HG03342 (cell line): ENCODE data around the gene TBC1D22A.

Source experiments
- ATAC-seq: cut with Tn5 transposase; IDR thresholded peaks from one replicate; pipeline ENCODE4 v1.9.1; 2021; ENCODE audit warnings: mild to moderate bottlenecking, moderate library complexity; ENCODE audit not compliant: unreplicated experiment

The TBC1D22A gene

DNA sequence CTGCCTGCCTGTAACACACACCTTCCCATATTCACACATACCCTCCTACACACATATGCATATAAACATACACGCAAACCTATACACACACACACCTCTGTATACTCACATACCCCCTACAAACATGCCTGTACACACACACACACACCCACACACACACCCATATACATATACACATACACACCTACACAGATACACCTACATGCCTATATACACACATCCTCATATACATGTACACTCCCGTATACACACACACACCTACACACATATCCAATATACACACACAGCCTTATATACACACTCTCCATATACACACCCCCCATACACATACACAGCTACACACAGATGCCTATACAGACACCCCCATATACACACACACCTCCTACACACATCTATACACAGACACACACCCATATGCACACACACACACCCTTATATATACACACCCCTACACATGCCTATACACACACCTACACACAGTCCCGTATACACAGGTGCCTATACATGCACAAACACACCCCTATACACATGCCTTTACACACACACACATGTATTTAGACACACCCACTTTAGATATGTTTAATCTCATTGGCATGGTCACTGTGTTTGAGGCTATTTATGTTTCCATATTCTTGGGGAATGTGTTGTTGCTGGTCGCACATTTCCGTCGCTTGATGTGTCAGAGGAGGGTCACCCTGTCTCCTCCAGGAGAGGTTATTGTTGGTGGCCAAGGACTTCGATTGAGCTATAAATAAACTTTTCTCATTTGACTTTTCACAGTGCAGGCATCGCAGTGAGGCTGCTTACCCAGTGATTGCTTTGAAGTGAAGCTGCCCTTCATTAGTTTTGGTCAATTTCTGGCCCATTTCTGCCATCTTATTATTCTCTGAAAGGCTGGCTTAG is 243.3 kb downstream of the TBC1D22A start:
- no peak for ATAC-seq

DNA sequence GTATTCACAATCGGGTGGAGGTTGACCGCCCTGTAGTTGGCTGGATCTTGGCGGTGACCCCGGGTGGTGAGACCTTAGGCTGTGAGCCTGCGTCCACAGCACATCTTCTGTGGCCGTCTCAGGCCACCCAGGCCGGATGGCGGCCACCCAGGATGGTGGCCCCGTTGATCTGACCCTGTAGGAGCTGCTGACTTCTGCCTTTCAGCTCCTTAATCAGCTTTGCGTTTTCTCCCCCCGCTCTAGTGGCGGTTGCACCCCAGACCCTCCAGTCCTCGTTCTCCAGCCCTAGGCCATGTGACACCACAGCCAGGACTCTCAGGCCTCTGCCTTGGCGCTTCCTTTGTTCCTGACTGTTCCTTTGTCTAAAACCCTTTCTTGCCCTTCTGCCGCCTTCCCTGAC is 244.0 kb downstream of the TBC1D22A start:
- no peak for ATAC-seq

DNA sequence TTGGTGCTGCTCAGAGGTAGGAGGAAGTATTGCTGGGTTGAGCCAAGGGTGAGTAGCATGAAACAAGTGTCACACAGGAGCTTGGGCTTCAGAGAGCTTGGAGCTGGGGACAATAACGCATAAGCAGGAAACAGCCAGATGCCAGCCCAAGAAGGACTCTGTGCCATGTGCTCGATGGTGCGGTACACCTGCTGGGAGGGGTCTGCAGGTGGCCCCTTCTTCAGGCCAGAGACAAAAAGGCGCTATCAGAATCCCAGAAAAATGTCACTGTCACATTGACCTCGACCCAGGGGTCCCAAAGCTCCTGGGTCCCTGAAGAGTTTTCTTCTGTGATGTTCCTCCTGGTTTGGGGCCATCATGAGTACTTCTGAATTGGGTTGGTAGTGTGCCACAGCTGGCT is 244.4 kb downstream of the TBC1D22A start:
- no peak for ATAC-seq

DNA sequence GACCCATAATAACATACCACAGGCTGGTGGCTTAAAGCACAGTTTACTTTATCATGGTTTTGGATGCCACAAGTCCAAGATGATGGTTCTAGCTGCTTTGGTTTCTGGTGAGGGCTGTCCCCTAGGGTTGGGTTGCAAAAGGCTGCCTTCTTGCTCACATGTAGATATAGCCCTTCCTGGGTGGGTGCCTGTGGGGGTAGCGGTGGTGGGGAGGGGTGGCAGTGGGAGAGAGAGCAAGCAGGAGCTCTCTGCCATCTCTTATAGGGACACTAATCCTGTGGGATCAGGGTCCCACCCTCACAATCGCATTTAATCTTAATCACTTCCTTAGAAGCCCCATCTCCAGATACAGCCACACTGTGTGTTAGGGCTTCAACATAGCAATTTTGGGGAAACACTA is 245.0 kb downstream of the TBC1D22A start:
- ATAC-seq, result no peak

DNA sequence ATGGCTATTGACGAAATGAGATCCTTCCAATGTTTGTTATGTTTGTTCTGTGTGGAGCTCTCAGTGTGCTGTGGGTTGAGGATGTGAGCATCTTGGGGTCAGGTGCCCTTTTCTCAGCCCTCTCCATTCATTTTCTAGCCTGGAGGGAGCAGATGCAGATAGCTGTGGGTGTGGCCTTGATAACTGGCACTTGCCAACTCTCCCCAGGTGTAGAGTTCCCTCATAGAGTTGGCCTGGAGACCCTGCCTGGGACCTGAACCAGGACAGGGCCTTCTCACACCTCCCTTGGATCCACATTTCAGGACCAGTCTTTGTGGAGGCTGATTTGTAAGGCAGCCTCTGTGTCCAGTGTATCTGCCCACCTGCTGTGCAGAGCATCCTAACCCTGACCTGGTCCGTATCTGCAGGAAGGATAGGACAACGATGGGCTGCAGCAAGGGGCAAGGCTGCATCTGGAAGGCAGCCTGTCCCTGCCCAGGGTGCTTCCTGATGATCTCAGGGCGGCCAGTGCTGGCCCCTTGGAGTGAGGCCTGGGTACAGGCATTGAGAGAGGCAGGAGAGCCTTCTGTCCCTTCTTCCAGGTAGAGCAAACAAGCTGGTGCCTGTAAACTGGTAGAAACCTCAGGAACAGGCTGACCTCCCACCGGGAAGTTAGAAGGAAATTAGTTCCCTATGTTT is 245.9 kb downstream of the TBC1D22A start:
- ATAC-seq, result no peak

DNA sequence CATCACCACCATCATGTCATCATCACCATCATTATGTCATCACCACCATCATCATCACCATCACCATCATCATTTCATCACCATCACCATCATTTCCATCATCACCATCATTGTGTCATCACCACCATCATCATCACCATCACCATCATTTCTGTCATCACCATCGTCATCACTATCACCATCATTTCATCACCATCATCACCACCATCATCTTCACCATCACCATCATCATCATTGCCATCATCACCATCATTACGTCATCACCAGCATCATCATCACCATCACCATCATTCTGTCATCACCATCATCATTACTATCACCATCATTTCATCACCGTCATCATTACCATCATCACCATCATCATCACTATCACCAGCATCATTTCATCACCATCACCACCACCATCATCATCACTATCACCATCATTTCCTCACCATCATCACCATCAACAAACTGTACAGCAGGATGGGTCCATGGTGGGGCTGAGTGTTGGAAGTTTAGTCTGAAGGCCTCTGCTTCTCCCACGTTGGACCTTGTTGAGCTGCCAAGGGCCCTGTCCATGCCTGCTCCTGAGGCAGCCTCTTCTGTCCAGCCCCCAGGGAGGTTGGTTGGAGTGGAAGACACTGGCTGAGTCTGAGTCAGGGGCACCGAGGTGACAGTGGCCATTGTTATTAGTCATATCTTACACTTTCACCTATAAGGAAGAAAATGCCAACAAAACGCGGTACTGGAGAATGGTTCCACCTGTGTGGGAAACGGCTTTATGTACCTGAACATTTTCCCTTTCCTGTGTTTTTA is 247.1 kb downstream of the TBC1D22A start:
- ATAC-seq, result no peak

DNA sequence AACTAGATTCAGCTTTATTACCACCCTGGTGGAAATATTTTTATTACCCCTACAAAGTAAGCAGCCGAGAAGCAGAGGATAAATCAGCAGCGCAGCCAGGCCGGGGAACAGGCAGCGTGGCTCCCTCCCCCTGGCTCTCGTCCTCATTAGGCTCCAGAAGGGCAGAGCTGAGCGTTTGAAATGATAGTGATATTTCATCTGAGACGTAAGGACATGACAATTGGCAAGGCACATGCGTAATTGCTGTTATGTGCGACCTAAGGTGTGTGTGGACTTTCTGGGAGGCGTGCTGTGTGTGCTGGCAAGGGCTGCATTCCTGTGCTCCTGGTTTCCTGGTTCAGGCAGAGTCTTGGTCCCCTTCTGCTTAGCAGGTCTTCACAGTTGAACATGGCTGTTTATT is 247.8 kb downstream of the TBC1D22A start:
- no peak for ATAC-seq

DNA sequence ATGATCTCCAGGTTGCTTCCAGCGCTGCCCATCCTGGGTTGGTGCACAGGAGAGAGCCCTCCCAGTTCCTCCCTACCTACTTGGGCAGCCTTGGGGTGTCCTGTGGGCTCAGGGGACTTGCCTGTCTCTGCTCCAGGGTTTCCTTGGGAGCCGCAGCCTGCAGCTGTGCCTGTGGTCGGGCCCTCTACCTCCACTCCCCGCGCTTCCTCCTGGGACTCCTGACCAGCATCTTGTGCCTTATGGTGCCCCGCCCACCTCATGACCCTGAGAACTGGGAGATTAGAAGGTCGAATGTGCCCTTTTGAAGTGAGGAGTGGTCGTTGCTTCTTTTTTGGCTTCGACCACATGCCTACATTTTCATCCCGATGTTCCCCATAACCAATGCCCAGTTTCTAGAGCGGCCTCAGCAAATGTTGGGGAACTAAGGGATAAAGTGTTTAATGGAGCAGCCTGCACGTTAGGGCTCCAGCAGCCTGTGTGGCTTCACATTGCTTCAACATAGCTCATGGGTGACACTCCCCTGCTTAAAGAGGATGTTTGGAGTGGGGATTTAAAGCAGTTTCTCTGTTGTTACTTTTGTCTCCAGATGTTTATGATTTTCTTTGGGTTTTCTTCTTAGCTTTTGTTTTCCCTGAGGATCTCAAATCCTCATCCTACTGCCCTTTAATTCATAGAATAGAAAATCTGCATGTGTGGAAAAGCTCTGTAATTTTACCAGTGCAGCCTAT is 248.8 kb downstream of the TBC1D22A start:
- no peak for ATAC-seq

DNA sequence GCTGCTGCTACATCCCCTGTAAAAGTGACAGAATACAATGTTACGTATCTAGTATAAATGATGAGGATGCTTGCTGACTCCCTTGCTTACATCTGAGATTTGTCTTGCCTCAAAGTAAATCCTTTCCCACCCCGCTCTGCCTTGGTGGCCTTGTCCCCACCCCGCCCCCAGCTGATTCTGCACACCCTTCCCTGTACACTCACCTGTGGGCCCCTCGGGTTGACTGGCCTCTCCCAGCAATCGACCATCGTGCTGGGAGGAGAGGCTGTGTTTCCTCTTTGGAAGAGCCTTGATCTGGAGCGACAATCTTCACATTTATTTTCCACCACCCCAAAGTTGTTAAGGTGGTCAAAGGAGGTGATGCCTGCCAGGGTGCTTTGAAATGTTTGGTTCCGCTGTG is 249.4 kb downstream of the TBC1D22A start:
- ATAC-seq, result no peak

DNA sequence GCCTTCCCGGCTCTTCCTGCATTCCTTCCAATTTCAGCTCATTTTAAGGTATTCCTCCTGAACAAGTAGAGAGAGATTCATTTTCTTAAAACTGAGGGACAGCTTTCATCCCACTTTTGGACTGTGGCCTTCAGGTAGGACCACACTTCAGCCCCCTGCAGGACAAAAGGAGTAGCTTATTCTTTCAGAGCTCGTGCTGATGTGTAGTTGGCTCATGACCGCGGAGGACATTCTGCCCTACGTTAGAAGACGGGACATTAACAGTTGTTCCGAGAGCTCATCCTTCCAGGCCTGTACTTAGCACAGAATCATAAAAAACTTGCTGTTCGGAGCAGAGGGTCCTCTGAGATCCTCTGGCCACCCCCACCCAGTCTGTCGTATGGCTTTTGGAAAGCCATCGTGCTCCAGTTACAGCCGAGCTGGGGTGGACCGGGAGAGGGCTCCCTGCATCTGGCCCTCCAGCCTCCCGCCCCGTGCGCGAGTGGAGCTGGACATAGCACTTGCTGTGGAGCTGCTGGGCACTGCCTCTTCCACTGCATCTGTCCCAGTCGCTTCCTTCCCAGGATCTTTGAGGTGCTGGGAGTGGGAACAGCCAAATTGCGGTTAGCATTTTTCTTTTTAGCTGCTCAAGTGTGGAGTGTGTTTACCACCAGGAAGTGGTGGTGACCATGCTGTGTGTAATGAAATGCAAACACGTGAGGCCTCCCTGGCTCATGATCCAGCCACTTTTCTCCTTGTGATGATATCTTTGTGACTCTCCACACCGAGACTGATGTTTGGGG is 250.3 kb downstream of the TBC1D22A start:
- ATAC-seq, result no peak

DNA sequence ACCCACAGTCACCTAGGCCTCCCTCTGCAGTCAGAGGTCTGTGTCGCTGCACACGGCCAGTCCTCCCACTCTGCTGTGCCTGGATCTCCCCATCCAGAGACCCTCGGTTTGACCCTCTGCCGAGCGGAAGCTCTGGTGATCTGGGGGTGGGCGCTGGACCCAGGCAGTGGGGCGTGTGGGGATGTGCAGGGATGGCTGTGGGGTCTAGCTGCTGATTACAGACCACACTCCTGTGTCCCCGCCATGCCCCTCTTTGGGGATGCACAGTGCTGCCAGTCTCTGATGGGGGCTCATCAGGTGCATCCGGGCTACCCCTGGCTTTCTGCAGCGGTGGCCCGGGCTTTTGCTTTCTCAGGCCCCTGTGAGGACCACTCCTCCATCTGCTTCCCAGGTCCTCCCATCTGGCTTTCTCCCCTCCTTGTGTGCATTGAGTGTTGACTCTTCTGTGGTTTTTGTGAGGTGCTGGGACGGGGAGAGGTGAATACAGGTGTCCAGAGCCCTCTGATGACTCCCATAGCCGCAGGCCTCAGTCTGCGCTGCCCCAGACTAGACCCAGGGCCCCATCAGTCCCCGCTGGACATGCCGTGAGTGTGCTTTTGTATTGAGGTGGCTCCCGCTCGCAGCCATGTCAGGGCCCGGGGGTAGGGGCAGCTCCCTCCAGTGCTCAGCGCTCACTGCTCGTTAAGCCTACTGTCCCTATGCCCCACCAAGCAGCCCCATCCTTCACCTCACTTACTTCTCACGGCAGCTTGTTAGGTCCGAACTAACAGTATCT is 251.6 kb downstream of the TBC1D22A start:
- ATAC-seq, result no peak

DNA sequence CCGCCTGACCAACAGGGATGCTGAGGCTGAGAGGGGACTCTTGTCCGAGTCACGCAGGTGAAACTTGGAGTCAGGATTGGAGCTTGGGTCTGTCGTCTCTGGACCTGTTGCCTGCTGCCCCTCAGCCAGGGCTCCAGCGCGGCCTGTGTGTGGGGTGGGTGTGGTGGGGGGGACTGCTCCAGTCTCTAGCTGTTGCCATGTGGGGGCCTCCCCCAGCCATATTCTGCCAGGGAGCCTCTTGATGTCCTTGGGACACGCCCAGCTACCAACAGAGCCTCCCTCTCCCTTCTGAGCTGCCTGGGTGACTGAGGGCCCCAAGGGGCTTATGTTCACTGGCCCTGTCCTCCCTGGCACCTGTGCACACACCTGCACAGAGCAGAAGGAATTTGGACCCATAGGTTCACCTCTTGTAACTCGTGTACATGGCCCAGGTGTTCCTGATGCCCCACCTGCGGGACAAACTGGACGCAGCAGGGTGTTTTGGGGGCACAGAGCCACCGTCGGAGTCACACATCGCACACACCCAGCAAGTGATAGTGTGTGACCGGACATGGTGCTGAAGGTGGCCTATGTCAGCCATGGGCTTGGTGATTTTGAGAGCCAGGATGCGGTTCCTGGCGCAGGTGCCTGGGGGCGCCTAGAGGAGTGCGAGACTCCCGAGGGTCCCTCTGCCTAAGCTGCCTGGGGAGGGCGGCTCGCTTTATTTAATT is 252.3 kb downstream of the TBC1D22A start:
- ATAC-seq, result no peak

DNA sequence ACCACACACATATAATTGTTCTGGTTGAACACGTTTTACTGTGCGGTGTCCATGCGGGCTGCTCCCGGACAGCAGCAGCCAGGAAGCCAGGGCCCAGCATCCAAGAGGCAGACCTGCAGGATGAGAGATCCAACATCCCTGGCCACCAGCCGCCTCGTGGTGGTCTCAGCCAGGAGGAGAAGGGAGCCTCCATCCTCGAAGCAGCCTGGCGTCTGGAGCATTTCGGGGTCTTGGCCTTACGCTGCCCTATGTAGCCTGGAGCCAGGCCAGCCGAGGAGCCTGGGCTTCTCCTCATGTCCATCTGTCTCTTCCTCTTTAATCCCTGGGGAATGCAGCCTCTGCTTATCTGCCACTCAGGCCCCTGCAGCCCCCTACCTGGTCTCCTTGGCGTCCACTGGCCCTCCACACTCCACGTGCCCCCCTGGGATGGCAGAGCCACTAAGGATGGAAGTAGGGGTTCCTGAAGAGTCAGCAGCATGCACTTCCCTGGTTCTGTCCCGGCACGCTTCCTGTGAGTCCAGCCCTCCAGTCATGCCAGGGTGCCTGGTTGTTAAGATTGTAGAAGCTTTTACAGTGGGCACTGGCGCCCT is 253.2 kb downstream of the TBC1D22A start:
- ATAC-seq, result no peak

DNA sequence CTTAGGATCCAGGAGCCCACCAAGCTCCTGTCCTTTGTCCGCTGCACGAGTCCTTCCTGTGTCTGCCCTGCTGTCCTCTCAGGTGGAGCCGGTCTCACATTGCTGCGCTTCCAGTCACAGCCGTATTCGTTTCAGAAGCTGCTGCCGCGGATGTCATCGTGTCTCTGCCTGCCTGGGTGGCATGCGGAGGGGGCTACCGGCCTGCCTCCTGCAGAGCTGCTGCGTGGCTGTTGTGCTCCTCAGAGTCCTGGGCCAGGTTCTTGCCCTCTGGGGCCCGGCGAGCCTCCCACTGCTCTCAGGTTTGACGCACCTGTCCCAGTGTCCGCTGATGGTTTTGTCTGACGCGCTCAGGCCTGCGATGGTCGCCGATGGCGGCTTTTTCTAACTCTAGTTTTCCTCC is 254.2 kb downstream of the TBC1D22A start:
- ATAC-seq, result no peak

DNA sequence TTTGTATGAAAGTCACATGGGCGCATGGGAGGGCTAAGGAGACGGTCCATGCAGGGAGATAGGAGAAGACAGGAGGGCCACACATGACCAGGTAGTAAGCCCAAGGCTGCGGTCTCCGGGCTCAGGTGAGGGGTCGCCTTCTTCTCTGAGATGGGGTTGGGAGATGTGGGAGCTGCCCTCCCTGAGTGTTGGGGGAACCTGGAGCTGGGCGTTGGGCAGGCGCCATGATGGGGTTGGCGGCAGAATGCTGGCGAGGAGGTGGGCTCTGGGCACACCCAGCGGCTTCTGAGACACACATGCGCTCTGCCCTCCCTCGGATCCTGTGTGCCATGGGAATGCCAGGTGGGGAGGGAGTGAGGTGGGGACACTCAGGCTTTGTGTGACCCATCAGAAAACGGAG is 254.8 kb downstream of the TBC1D22A start:
- no peak for ATAC-seq

DNA sequence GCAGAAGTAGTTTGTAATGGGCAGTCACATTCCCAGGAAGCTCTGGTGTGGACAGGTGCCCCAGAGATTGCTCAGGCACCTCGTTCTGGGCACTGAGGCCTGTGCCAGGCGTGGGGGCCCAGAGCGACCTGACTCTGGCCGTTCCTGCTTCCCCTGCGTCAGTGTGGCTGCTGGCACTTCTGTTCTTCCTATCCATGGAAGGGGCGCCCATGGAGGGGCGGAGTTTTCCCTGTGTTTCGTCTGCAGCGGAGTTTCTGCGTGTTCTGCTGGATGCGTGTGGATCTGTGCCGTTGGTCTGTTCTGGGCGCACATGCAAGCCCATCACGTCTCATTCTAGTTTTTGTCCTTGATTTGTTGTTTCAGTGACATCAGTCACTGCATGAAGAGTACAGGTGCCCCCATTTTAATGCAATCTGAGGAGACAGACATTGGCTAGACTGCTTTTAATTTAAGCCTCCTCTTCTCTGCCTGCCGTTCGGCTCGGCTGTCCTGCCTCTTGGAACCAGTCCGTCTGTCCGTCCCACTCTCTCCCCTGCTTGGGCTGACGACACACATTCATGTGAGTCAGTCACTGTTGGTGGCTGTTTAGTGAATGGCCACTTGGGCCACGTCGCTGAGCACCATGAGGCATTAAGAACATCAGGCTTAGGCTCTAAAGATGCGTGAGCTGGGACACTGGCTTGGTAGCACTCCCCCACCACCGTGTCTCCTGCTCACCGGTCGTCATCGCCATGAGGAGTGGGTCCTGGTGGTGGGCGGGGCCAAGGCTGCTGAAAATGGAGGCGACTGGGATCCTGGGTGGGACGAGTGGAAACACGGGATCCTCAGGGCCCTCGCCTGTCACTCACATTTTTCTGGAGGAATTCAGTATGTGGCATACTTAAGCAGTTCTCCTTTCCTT is 255.8 kb downstream of the TBC1D22A start:
- no peak for ATAC-seq

DNA sequence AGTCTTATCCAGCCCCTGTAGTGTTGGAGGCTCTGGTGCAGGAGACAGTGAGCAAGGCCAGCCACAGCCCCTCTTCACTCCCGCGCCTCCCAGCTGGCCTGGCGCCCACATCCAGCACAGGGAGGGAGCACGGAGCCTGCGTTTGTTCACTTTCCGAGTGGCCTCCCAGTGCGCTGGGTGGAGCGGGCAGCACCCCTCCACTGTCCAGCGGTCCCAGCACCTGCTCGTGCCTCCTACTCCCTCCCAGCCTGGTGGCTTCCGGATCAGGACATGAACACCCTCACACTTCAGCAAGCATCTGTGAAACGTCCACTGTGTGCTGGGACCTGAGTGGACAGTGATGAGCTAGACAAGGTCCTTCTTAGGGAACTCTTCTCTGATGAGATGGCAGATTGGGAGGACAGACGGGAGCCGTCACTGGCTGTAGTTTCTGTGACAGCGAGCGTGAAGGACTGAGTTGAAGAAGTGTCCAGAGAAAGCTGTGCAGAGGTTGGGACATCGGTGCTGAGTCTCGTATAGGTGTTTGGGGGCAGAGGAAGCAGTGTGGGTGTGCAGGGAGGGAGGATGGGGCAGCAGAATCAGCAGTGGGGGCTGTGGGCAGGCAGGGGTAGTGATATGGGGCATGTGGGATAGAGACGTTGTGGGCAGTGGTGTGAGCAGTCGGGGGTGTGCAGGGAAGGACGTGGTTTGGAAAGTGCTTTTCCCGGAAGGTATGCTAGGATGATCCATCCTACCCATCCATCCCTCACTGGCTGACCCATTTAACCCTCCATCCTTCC is 256.8 kb downstream of the TBC1D22A start:
- no peak for ATAC-seq
